Tibial nerve (tissue), 4 donors: ENCODE data around the gene MINDY4. TPM values are rescaled to one million over a fixed set of nuclear protein-coding genes. Genes with fewer than 3 reads are reported as not detected.

Experiments used
- DNase-seq, 2 donors: peaks; one replicate each; pipeline ENCODE4 v3.0.0-alpha.2; 2019; ENCODE audit warnings: low spot score in 2 of 2
- H3K27ac ChIP-seq, 4 donors: fragments of 200-600 bp; sonication (generic) in 3 of 4; one replicate each; pipeline ENCODE4 v1.5.1; 2017 to 2019; ENCODE audit warnings: mild to moderate bottlenecking in 1 of 4
- H3K27me3 ChIP-seq, 2 donors: fragments of 200-600 bp; sonication (generic) in 1 of 2; one replicate each; pipeline versions ENCODE4 v1.5.1 to v1.6.0; 2017 to 2019
- H3K36me3 ChIP-seq, 3 donors: fragments of 200-600 bp; sonication (generic); one replicate each; pipeline ENCODE4 v1.5.1; 2018 to 2019
- H3K4me1 ChIP-seq, 4 donors: fragments of 200-600 bp; sonication (generic) in 3 of 4; one replicate each; pipeline ENCODE4 v1.5.1; 2017 to 2019
- H3K4me3 ChIP-seq, 4 donors: fragments of 200-600 bp; sonication (generic) in 3 of 4; one replicate each; pipeline ENCODE4 v1.5.1; 2017 to 2019; ENCODE audit warnings: mild to moderate bottlenecking in 1 of 4, moderate library complexity in 1 of 4
- H3K9me3 ChIP-seq, 4 donors: fragments of 200-600 bp; sonication (generic) in 3 of 4; one replicate each; pipeline ENCODE4 v1.5.1; 2017 to 2019
- CTCF ChIP-seq, 5 experiments: fragments of 200-600 bp in 3 of 5; fragments of 450-650 bp in 2 of 5; sonication (generic) in 3 of 5; IDR thresholded peaks; one replicate each; pipeline ENCODE4 v1.5.1; 2016 to 2019; ENCODE audit warnings: antibody characterized with exemption in 5 of 5, mild to moderate bottlenecking in 3 of 5, moderate library complexity in 2 of 5
- EP300 ChIP-seq, 2 donors: sonication (generic); formaldehyde crosslinking; IDR thresholded peaks; one replicate each; pipeline ENCODE4 v1.6.1; 2017; ENCODE audit warnings: antibody characterized with exemption in 2 of 2, mild to moderate bottlenecking in 1 of 2
- POLR2A ChIP-seq, 2 donors: fragments of 450-650 bp; IDR thresholded peaks; one replicate each; pipeline ENCODE4 v1.6.1; 2017; ENCODE audit warnings: antibody characterized with exemption in 2 of 2, mild to moderate bottlenecking in 2 of 2, moderate library complexity in 2 of 2
- WGBS, 2 donors: methylation state at CpG; one replicate each; pipeline ENCODE4 v1.1.5; 2018; 5-methylcytosine and 5-hydroxymethylcytosine counted together
- total RNA-seq, 4 donors: library from RNA; depleted of rRNA; stranded (reverse); fragments of >200 nt; gene quantifications; one replicate each; pipeline ENCODE4 v1.1.0, GENCODE V29; 2016

MINDY4 gene
- total RNA-seq, 4 donors from 2014 or later = 17.1 to 21.6 (median 19.9) TPM

- 97 to 100% methylated on average over 5 of the region's 5 CpGs for WGBS, 2 donors
- Histone ChIP-seq H3K27me3 (no peaks in the 10 kb centered on the region), H3K4me3 (no peak overlapping the region), H3K4me1 (peaks cover 0 to 40% (median 2%) of the 10 kb centered on the region in 4 donors), H3K9me3 (peaks cover 0 to 7% (median 0%) of the 10 kb centered on the region in 4 donors), H3K36me3 (peaks cover 0 to 34% (median 0%) of the 10 kb centered on the region in 3 donors), H3K27ac (no peak overlapping the region)
- no peak for DNase-seq
- TF ChIP-seq CTCF (IDR thresholded peaks at IDR 0.05) = no peak
- TF ChIP-seq POLR2A (IDR thresholded peaks at IDR 0.05) = no peak
Measured at GRCh38 chr7:30877993-30878392, 106.8 kb downstream of the MINDY4 start.

- 74 to 77% methylated on average over 14 of the region's 14 CpGs for whole genome bisulfite sequencing, 2 donors
- peaks cover 0 to 34% (median 0%) of the 10 kb centered on the region in 3 donors for H3K36me3 ChIP-seq
- H3K9me3 ChIP-seq = peaks cover 0 to 4% (median 0%) of the 10 kb centered on the region in 4 donors
- TF ChIP-seq POLR2A (IDR thresholded peaks at IDR 0.05) (no peak), CTCF (IDR thresholded peaks at IDR 0.05) (no peak), EP300 (IDR thresholded peaks at IDR 0.05) (no peak)
- no peaks in the 10 kb centered on the region for H3K27me3 ChIP-seq
- no peak for DNase-seq
- no peak overlapping the region for H3K27ac ChIP-seq
- no peak overlapping the region for H3K4me3 ChIP-seq
- H3K4me1 ChIP-seq = peaks cover 0 to 40% (median 2%) of the 10 kb centered on the region in 4 donors
Measured at GRCh38 chr7:30879139-30880124, 108.2 kb downstream of the MINDY4 start.

GRCh38 chr7:30880125-30880720, 109.0 kb downstream of the MINDY4 start:
- WGBS, 2 donors = 45 to 53% methylated on average over 12 of the region's 12 CpGs
- no peak for TF ChIP-seq POLR2A (IDR thresholded peaks at IDR 0.05)
- TF ChIP-seq CTCF (IDR thresholded peaks at IDR 0.05) = no peak
- no peak overlapping the region for H3K4me3 ChIP-seq
- no peaks in the 10 kb centered on the region for H3K9me3 ChIP-seq
- H3K4me1 ChIP-seq = peaks cover 0 to 40% (median 2%) of the 10 kb centered on the region in 4 donors
- no peaks in the 10 kb centered on the region for H3K27me3 ChIP-seq
- no peak overlapping the region for H3K27ac ChIP-seq
- DNase-seq = no peak
- peaks cover 0 to 32% (median 0%) of the 10 kb centered on the region in 3 donors for H3K36me3 ChIP-seq

GRCh38 chr7:30880941-30881340, 109.7 kb downstream of the MINDY4 start:
- Histone ChIP-seq H3K27me3 (no peaks in the 10 kb centered on the region), H3K27ac (no peak overlapping the region), H3K4me3 (no peak overlapping the region), H3K9me3 (no peaks in the 10 kb centered on the region), H3K4me1 (peaks cover 0 to 44% (median 2%) of the 10 kb centered on the region in 4 donors), H3K36me3 (peaks cover 0 to 26% (median 0%) of the 10 kb centered on the region in 3 donors)
- TF ChIP-seq POLR2A (IDR thresholded peaks at IDR 0.05) = no peak
- TF ChIP-seq CTCF (IDR thresholded peaks at IDR 0.05) = no peak
- TF ChIP-seq EP300 (IDR thresholded peaks at IDR 0.05) = no peak
- DNase-seq = no peak
- 81 to 91% methylated on average over 4 of the region's 4 CpGs for WGBS, 2 donors

- no peaks in the 10 kb centered on the region for H3K9me3 ChIP-seq
- TF ChIP-seq EP300 (IDR thresholded peaks at IDR 0.05) = no peak
- no peak for TF ChIP-seq CTCF (IDR thresholded peaks at IDR 0.05)
- H3K27ac ChIP-seq = no peak overlapping the region
- 83 to 87% methylated on average over 7 of the region's 7 CpGs for WGBS, 2 donors
- peaks cover 0 to 21% (median 0%) of the 10 kb centered on the region in 3 donors for H3K36me3 ChIP-seq
- H3K4me1 ChIP-seq = peaks cover 0 to 46% (median 2%) of the 10 kb centered on the region in 4 donors
- DNase-seq = no peak
- H3K27me3 ChIP-seq = no peaks in the 10 kb centered on the region
- H3K4me3 ChIP-seq = no peak overlapping the region
Measured at GRCh38 chr7:30881448-30881847, 110.2 kb downstream of the MINDY4 start.
